ES-I3 (cell line): ENCODE measurements around the gene MACROD2.
"Not testable (repeated sequence)": the region's sequence is repeated elsewhere in the genome, so short reads cannot be mapped to it uniquely, and the experiment has no call there.

Experiments
- H3K36me3 ChIP-seq: 2 replicates; pipeline ENCODE4 v1.6.1; 2013; ENCODE audit warnings: mild to moderate bottlenecking, low read length, control low read depth, moderate library complexity; ENCODE audit not compliant: insufficient read depth
- H3K4me1 ChIP-seq: 2 replicates; pipeline ENCODE4 v1.6.1; 2013; ENCODE audit warnings: mild to moderate bottlenecking, control low read depth, low read length; ENCODE audit not compliant: insufficient read depth
- H3K9ac ChIP-seq: 2 replicates; pipeline ENCODE4 v1.6.1; 2013; ENCODE audit warnings: low read depth, mild to moderate bottlenecking, low read length, moderate library complexity
- H3K9me3 ChIP-seq: 2 replicates; pipeline ENCODE4 v1.6.1; 2013; ENCODE audit warnings: mild to moderate bottlenecking, low read length, moderate library complexity; ENCODE audit not compliant: control insufficient read depth, insufficient read depth

Gene MACROD2

DNA sequence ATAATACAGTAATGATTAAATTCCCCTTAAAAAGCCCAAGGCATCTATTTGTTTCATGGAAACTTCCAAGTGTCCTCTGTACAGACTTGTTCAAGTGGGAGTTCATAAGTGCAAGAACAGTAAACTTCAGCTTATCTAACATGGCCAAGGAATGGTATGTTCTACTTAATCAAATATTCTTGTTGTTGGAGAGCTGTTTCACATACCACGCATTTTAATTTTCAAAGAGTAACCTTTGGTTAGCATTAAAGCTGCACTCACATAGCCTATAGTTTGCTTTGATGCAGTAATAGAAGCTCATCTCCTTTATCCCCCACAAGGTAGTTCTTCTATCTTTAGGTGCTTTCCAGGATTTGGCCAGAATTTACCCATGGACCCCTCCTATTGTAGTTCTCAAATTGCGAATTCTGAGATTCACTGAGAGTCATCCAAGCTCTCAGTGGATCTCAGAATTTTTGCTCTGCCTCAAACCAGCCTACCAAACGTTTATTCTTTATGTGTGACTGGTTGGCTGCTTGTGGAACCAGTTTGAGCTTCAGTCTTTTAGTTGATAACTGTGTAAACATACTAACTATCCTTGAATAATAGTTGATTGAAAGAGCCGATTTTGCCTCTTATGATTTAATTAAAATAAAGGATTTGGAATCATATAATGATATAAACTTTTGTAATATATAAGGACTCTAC lies 1010.1 kb downstream of the MACROD2 start:
- H3K9ac ChIP-seq, result no peak overlapping the region
- H3K36me3 ChIP-seq, result no peaks in the 10 kb centered on the region
- no peaks in the 10 kb centered on the region for H3K9me3 ChIP-seq
- peaks cover 4% of the 10 kb centered on the region; the same call in 1 of the 2 replicates for H3K4me1 ChIP-seq

DNA sequence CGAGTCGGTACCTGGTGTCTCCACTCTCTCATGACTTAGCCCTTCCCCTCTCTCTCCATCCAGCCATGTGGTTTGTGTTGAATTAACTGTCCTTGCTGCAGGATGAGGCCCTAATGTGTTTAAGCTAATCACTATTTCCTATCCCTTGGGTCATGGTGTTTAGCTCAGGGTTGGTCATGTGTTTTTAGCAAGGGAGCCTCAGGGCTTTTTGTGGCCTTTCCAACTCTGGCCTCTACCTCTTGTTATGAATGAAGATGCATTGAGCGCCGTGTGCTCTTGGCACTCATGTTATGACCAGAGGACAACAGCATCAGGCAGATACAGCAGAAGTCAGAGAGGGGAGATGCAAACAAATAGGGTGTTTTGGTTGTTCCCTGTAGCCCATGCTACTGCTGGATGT lies 1016.3 kb downstream of the MACROD2 start:
- H3K9me3 ChIP-seq, result no peaks in the 10 kb centered on the region
- no peaks in the 10 kb centered on the region for H3K4me1 ChIP-seq
- H3K9ac ChIP-seq, result no peak overlapping the region
- H3K36me3 ChIP-seq, result no peaks in the 10 kb centered on the region

DNA sequence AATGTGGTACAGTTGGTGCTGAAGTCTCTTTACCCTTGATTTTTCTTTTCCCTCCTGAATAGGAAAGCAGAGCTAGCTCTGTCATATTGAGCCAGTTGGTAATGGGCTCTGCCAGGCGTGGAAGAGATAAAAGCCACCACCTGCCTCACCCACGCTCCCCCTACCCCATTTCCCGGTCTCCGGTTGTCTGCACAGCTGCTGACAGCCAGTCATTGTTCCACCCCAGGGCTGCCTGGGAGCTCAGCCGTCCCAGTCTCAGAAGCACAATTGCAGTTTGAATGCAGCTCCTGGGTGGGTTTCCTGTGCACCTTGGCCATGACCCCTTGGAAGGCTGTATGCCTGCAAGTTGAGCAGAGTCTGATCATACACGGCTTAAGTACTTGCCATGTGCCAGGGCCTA lies 1017.2 kb downstream of the MACROD2 start:
- H3K36me3 ChIP-seq, result no peaks in the 10 kb centered on the region
- H3K4me1 ChIP-seq, result no peaks in the 10 kb centered on the region
- no peak overlapping the region for H3K9ac ChIP-seq
- no peaks in the 10 kb centered on the region for H3K9me3 ChIP-seq

DNA sequence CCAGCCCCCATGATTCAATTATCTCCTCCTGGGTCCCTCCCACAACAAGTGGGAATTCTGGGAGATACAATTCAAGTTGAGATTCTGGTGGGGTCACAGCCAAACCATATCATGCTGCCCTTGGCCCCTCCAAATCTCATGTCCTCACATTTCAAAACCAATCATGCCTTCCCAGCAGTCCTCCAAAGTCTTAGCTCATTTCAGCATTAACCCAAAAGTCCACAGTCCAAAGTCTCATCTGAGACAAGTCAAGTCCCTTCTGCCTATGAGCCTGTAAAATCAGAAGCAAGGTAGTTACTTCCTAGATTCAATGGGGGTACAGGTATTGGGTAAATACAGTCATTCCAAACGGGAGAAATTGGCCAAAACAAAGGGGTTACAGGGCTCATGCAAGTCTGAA lies 1021.6 kb downstream of the MACROD2 start:
- not testable (repeated sequence) for H3K36me3 ChIP-seq, H3K4me1 ChIP-seq, H3K9me3 ChIP-seq, H3K9ac ChIP-seq

DNA sequence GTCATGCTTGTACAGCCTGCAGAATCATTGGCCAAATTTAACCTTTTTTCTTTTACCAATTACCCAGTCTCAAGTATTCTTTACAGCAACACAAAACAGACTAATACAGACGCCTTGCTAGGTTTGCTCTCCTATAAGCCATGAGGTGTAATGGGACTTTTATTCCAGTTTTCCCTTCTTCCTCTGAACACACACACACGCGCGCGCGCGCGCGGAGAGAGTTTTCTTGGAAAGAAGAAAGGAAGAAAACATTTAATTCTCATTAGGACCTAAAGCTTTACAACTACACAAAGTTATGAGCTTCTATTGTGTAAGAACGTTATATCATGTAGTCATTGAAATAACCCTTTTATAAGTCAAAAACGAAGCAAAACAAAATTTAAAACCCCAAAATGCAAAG lies 1023.6 kb downstream of the MACROD2 start:
- no peaks in the 10 kb centered on the region for H3K36me3 ChIP-seq
- peaks cover 3% of the 10 kb centered on the region; the same call in 1 of the 2 replicates for H3K9me3 ChIP-seq
- no peak overlapping the region for H3K9ac ChIP-seq

DNA sequence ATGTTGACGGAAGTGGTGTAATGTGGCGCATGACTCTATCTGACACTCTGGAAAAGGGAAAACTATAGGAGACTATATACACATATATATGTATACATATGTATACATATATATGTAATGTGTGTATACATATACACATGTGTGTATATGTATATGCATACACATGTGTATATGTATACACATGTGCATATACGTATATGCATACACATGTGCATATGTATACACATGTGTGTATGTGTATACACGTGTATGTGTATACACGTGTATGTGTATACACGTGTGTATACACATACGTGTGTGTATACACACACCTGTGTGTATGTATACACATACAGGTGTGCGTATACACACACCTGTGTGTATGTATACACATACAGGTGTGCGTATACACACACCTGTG lies 1025.5 kb downstream of the MACROD2 start:
- Histone ChIP-seq H3K36me3 (no peaks in the 10 kb centered on the region), H3K9me3 (peaks cover 3% of the 10 kb centered on the region; the same call in 1 of the 2 replicates), H3K4me1 (no peaks in the 10 kb centered on the region), H3K9ac (no peak overlapping the region)

More for the DNA sequence above, 1023.6 kb downstream of the MACROD2 start:
- no peaks in the 10 kb centered on the region for H3K4me1 ChIP-seq

DNA sequence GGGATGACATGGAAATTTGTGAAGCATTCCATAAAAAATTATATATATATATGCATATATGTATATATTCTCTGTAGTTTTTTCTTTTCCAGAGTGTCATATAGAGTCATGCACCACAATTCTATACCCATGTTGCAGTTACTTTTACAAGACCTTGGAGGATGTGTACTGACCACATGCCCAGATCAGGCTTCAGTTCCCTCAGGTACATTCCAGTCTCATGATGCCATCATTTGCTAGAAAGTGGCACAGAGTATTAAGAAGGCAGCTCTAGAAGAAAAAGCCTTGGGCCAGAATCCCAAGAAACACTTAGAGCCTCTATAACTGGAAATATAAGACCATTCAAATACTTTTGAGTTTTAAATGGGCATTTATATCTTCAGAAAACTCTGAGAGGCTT lies 1027.6 kb downstream of the MACROD2 start:
- no peak overlapping the region for H3K9ac ChIP-seq
- peaks cover 3% of the 10 kb centered on the region; the same call in 1 of the 2 replicates for H3K9me3 ChIP-seq
- no peaks in the 10 kb centered on the region for H3K4me1 ChIP-seq
- H3K36me3 ChIP-seq, result no peaks in the 10 kb centered on the region

DNA sequence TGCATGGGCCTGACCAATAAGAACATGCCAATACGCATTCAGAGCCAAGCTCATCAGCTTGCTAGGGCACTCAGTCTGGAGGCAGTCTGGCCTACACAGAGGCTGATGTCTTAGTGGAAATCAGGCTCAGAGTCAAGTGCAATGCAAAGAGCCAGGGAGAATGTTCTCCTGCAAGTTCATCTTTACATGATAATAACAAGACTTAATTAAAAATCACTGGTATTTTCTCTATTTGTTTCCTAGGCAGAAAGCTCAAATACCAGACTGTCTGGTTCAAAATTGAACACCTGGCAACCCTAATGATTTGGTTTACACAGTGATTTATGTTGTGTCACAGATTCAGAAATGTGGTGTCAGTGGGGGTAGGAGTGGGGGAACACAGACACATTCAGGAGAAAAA lies 1031.4 kb downstream of the MACROD2 start:
- Histone ChIP-seq H3K9ac (no peak overlapping the region), H3K9me3 (peaks cover 3% of the 10 kb centered on the region; the same call in 1 of the 2 replicates), H3K36me3 (no peaks in the 10 kb centered on the region), H3K4me1 (no peaks in the 10 kb centered on the region)

DNA sequence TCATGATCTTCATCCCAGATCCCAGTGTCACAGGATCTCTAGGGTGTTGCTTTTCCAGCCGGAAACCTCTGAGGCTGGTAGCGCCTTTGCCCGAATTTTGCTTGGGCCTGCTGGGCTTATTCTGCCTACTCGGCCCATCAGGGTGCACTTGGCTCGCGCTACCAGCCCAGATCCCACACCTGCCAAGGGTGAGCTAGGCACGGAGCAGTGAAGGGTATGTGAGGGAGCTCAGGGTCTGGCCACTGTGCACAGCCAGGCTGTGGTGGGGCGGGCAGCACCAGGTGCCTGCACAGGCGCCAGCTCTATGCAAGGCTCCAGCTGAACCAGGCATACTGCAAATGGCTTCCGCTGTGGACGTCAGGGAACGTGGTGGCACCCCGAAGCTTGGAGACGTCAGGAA lies 1035.5 kb downstream of the MACROD2 start:
- Histone ChIP-seq H3K9ac (no peak overlapping the region), H3K9me3 (no peaks in the 10 kb centered on the region), H3K36me3 (no peaks in the 10 kb centered on the region), H3K4me1 (no peaks in the 10 kb centered on the region)

DNA sequence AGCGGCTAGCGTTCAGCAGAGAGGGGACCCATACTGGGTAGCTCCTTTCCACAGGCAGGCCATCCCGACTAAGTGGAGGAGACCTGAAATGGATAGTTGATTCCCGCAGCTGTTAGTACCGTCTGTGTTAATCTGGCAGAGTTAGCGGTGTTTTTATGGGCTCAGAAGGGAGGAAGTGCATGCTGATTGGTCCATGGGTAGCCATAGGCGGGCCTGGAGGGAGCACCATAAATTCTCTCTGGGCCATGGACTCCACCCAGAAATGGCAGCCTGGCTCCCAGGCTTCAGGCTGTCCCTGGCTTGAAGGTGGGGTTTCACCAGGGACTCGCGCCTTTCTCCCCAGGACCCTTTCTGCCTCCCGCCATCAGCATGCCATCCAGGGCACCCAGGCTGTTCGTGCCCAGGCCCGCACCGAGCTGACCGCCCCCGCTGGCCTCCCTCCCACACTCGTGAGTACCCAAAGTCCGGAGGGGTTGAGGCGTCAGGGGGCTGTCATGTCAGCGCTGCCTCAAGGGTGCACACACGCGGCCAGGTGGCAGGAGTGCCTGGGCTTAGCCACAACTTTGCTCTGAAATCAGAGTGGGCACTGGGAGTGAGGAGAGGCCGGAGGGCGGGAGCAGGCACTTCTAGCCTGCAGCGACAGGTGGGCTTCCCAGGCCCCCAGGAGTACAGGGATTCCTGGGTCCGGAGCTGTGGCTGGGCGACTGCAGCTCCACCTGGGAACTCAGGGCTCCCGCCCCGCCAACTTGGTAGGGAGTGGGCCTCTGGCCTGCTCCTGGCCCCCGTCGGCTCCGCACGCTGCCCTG lies 1036.4 kb downstream of the MACROD2 start:
- H3K9ac ChIP-seq, result no peak overlapping the region
- H3K4me1 ChIP-seq, result no peaks in the 10 kb centered on the region
- no peaks in the 10 kb centered on the region for H3K36me3 ChIP-seq
- H3K9me3 ChIP-seq, result no peaks in the 10 kb centered on the region

DNA sequence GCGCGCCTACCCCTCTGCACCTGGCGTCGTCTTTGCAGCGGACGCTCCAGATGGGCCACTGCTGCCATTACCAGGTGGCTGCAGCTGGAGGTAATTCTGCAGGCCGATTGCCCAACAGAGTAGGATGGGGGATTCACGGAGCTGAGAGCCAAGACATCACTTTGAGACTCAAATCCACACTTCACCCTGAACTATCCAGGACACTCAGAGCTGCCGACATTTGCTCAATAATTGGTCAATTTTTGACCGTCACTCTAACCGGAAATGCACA lies 1037.0 kb downstream of the MACROD2 start:
- Histone ChIP-seq H3K9ac (no peak overlapping the region), H3K9me3 (no peaks in the 10 kb centered on the region), H3K4me1 (no peaks in the 10 kb centered on the region), H3K36me3 (no peaks in the 10 kb centered on the region)

DNA sequence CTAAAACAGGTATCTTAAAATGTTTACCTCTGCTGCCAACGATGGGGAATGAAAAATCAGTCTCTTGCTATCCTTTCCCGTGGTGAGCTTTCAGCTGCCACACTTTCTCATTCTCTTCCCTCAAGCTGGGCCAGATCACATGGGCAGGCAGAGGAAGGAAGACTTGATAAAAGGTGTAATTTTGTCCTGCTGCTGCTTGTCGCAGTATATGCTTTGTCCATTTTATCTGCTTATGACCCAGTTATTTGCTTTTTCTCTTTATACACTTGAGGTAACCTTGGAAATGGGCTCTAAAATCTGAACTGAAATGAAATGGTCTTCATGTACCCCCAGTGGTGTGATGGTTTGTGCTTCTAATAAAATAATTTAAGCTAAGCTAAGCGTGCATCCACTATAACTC lies 1038.0 kb downstream of the MACROD2 start:
- H3K9ac ChIP-seq, result no peak overlapping the region
- no peaks in the 10 kb centered on the region for H3K4me1 ChIP-seq
- H3K9me3 ChIP-seq, result no peaks in the 10 kb centered on the region
- H3K36me3 ChIP-seq, result no peaks in the 10 kb centered on the region

DNA sequence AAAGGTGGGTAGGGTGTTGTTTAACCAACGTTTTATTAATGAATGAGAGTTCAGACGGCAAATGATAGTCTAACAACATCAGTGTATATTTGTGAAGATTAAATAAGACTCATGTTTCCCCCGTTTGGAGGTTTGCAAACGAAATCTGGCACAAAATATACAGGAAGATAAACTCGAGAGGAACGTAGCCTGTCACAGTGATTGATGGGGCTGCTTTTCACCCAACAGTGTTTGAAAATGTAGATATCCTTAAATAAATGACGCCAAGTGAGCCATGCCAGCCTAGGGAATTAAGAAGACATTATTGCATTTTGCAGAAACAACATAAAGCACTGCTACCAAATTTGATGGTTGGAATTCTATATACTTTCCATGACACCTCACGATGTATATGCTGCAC lies 1038.6 kb downstream of the MACROD2 start:
- Histone ChIP-seq H3K36me3 (no peaks in the 10 kb centered on the region), H3K4me1 (no peaks in the 10 kb centered on the region), H3K9ac (no peak overlapping the region), H3K9me3 (no peaks in the 10 kb centered on the region)

DNA sequence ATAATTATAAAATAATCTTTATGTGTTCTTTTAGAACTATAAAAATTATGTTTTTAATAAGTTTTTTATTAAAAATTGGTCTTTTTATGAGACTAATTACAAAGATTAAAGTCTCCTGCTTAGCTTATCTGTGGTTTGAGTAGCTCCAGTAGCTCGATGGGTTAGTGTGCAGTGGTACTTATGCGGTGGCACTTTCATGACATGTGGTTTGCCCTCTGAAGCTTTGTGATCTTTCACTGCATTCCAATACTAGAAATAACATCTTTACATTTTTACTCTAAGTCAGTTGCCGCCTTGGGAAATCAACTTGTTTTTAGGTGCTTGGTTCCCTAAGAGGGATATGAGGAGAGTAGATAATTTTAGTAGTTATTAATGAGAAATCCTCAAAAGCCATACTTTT lies 1041.6 kb downstream of the MACROD2 start:
- Histone ChIP-seq H3K9me3 (no peaks in the 10 kb centered on the region), H3K36me3 (no peaks in the 10 kb centered on the region), H3K9ac (no peak overlapping the region), H3K4me1 (no peaks in the 10 kb centered on the region)

DNA sequence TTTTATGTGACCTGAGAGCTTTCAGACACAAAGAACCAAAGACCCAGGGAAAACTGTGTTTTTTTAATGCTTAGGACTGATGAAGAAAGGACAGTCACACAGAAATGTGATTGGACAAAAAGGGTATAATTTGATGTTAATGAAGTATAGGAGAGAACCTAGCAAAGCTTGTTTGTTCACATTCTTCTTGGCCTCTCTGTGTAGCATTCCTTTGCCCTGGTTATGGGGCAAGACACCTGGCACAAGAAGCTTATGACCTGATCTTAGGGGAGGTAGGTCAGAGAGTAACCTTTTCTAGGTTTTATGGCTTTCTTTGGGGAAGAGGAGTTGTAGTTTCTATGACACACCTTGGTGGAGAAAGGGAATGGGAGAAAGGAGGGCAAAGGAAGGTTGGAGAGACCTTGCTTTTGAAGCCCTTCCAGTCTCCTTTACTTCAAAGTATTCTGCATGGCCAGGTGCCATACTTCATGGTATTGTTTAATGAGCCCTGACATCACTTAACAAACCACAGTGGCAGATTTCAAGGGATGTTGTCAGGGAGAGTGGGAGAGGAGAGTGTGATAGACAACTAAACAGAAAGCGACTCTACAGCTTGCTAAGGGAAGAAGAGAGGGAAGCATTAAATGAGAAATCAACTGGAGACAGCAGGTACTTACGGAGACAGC lies 1043.9 kb downstream of the MACROD2 start:
- no peaks in the 10 kb centered on the region for H3K36me3 ChIP-seq
- H3K4me1 ChIP-seq, result no peaks in the 10 kb centered on the region
- H3K9ac ChIP-seq, result no peak overlapping the region
- H3K9me3 ChIP-seq, result no peaks in the 10 kb centered on the region
